ENCODE results near the gene EPHX1.

GRCh38 chr1:225824533-225824941, 14.6 kb downstream of the EPHX1 start:
- no peak for TF ChIP-seq CTCF (IDR thresholded peaks at IDR 0.05)
- no peak for TF ChIP-seq EZH2 (IDR thresholded peaks at IDR 0.05; ENCODE audit: borderline replicate concordance, insufficient read depth, low read depth, low read length, poor library complexity, severe bottlenecking)
